Endothelial cell of umbilical vein (primary cell): ENCODE results near the gene GANC.

Experiments used
- CTCF ChIP-seq, 2 donors: IDR thresholded peaks; 1 replicate in 1 of 2; 2 replicates in 1 of 2; pipeline ENCODE4 v1.5.1; 2011; ENCODE audit warnings: low read length in 2 of 2, mild to moderate bottlenecking in 2 of 2, moderate library complexity in 2 of 2, control low read depth in 1 of 2, inconsistent platforms in 1 of 2, low read depth in 1 of 2; ENCODE audit not compliant: insufficient read depth in 1 of 2; ENCODE audit errors: extremely low read depth in 1 of 2
- EZH2 ChIP-seq: IDR thresholded peaks from 2 replicates; pipeline ENCODE4 v1.6.1; 2012; ENCODE audit warnings: borderline replicate concordance, low read depth, mild to moderate bottlenecking, moderate library complexity, low read length, inconsistent platforms; ENCODE audit not compliant: severe bottlenecking
- JUN ChIP-seq: IDR thresholded peaks from 2 replicates; pipeline ENCODE4 v1.6.1; 2011; ENCODE audit warnings: borderline replicate concordance, low read depth; ENCODE audit not compliant: insufficient read length, insufficient read depth
- MYC ChIP-seq: IDR thresholded peaks from one replicate; pipeline ENCODE4 v1.6.1; 2011; ENCODE audit warnings: mild to moderate bottlenecking, low read depth, low read length
- POLR2A ChIP-seq: IDR thresholded peaks from 2 replicates; pipeline ENCODE4 v1.6.1; 2012; ENCODE audit warnings: low read depth, mild to moderate bottlenecking, control low read depth, low read length
- POLR2AphosphoS5 ChIP-seq: IDR thresholded peaks from 2 replicates; pipeline ENCODE4 v1.6.1; 2012; ENCODE audit warnings: low read depth, mild to moderate bottlenecking, control low read depth, low read length, moderate library complexity; ENCODE audit not compliant: insufficient read depth

- no peak for TF ChIP-seq POLR2AphosphoS5
- TF ChIP-seq CTCF (IDR thresholded peaks at IDR 0.05; ENCODE audit: extremely low read depth in 1 of 2, insufficient read depth in 1 of 2, low read depth in 1 of 2, low read length in 2 of 2): no peak
- TF ChIP-seq POLR2A: no peak
- TF ChIP-seq MYC: no peak
- no peak for TF ChIP-seq EZH2
- no peak for TF ChIP-seq JUN
Measured at GRCh38 chr15:42364529-42364928, 91.5 kb downstream of the GANC start.
